ENCODE data around the gene TSKU.

DNA sequence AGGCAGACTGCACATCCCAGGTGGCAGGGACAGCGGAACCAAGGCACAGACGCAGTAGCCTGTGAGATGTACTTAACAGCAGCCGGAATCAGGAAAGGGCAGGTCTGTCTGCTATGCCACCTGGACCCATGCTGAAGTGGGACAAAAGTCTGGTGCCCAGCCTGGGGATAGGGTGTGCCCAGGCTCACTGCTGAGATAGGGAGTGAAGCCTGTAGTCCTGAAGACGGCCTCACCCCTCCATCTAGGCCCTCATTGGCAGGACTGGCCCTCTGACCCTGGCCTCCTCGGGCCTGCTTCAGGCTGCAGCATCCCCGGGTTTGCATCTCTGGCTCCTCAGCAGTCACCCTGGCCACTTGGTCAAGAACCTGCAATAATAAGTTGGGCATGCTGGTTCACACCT is 32.4 kb upstream of the TSKU start:
- TF ChIP-seq, protein P1, sequence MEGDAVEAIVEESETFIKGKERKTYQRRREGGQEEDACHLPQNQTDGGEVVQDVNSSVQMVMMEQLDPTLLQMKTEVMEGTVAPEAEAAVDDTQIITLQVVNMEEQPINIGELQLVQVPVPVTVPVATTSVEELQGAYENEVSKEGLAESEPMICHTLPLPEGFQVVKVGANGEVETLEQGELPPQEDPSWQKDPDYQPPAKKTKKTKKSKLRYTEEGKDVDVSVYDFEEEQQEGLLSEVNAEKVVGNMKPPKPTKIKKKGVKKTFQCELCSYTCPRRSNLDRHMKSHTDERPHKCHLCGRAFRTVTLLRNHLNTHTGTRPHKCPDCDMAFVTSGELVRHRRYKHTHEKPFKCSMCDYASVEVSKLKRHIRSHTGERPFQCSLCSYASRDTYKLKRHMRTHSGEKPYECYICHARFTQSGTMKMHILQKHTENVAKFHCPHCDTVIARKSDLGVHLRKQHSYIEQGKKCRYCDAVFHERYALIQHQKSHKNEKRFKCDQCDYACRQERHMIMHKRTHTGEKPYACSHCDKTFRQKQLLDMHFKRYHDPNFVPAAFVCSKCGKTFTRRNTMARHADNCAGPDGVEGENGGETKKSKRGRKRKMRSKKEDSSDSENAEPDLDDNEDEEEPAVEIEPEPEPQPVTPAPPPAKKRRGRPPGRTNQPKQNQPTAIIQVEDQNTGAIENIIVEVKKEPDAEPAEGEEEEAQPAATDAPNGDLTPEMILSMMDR (IDR thresholded peaks at IDR 0.05) = no peak
- no peak for TF ChIP-seq POLR2A (IDR thresholded peaks at IDR 0.05)
